RWPE2 (cell line): ENCODE data around the gene ZNF576.

ENCODE experiments used
- ATAC-seq: fragments of 200-7000 bp; cut with Tn5 transposase; 3 replicates; pipeline ENCODE4 v1.9.1; 2021; ENCODE audit warnings: low read depth
- DNase-seq: peaks from one replicate; pipeline ENCODE4 v3.0.0-alpha.2; 2020; ENCODE audit warnings: low spot score
- H3K27ac ChIP-seq: fragments of 450-650 bp; 2 replicates; pipeline ENCODE4 v1.5.1; 2017; ENCODE audit warnings: mild to moderate bottlenecking; ENCODE audit not compliant: poor library complexity, severe bottlenecking
- H3K27me3 ChIP-seq: fragments of 250-450 bp; sonication (Bioruptor Pico); 2 replicates; pipeline ENCODE4 v1.5.1; 2021; ENCODE audit warnings: mild to moderate bottlenecking, moderate library complexity; ENCODE audit not compliant: insufficient read depth, poor library complexity, severe bottlenecking
- H3K36me3 ChIP-seq: fragments of 250-450 bp; sonication (Bioruptor Pico); 2 replicates; pipeline ENCODE4 v1.5.1; 2020; ENCODE audit warnings: low read depth, mild to moderate bottlenecking, moderate library complexity
- H3K4me1 ChIP-seq: fragments of 250-450 bp; sonication (Bioruptor Pico); 2 replicates; pipeline ENCODE4 v1.5.1; 2021; ENCODE audit warnings: mild to moderate bottlenecking, moderate library complexity; ENCODE audit not compliant: insufficient read depth, poor library complexity, severe bottlenecking
- H3K4me3 ChIP-seq: fragments of 250-450 bp; sonication (Bioruptor Pico); 2 replicates; pipeline ENCODE4 v1.5.1; 2021; ENCODE audit warnings: mild to moderate bottlenecking, moderate library complexity; ENCODE audit not compliant: severe bottlenecking
- H3K9me3 ChIP-seq: fragments of 250-450 bp; sonication (Bioruptor Pico); 2 replicates; pipeline ENCODE4 v1.5.1; 2021; ENCODE audit warnings: mild to moderate bottlenecking, moderate library complexity; ENCODE audit not compliant: severe bottlenecking
- CTCF ChIP-seq: fragments of 450-650 bp; IDR thresholded peaks from one replicate; pipeline ENCODE4 v1.5.1; 2017; ENCODE audit warnings: mild to moderate bottlenecking, moderate library complexity; ENCODE audit not compliant: poor library complexity, severe bottlenecking

ZNF576 gene

GRCh38 chr19:43612374-43612773 is 16.0 kb downstream of the ZNF576 start:
- H3K4me3 ChIP-seq: no peak overlapping the region
- no peak for DNase-seq

GRCh38 chr19:43616306-43616705 is 19.9 kb downstream of the ZNF576 start:
- no peaks in the 10 kb centered on the region for H3K4me1 ChIP-seq
- H3K9me3 ChIP-seq: no peaks in the 10 kb centered on the region
- H3K27ac ChIP-seq: no peak overlapping the region
- H3K36me3 ChIP-seq: peaks cover 8% of the 10 kb centered on the region; the same call in 1 of the 2 replicates
- H3K27me3 ChIP-seq: no peaks in the 10 kb centered on the region
- TF ChIP-seq CTCF: no peak
- no peak for DNase-seq
- no peak for ATAC-seq
- no peak overlapping the region for H3K4me3 ChIP-seq

More at GRCh38 chr19:43612374-43612773, 16.0 kb downstream of the ZNF576 start:
- Histone ChIP-seq H3K27ac (no peak overlapping the region), H3K4me1 (no peaks in the 10 kb centered on the region), H3K27me3 (no peaks in the 10 kb centered on the region), H3K9me3 (no peaks in the 10 kb centered on the region), H3K36me3 (peaks cover 8% of the 10 kb centered on the region; the same call in 1 of the 2 replicates)
- no peak for TF ChIP-seq CTCF
- ATAC-seq: no peak

GRCh38 chr19:43616954-43617353 is 20.6 kb downstream of the ZNF576 start:
- no peak for TF ChIP-seq CTCF
- no peaks in the 10 kb centered on the region for H3K27me3 ChIP-seq
- H3K9me3 ChIP-seq: no peaks in the 10 kb centered on the region
- peaks cover 7% of the 10 kb centered on the region; the same call in 1 of the 2 replicates for H3K36me3 ChIP-seq
- DNase-seq (no peak), ATAC-seq (no peak)
- no peak overlapping the region for H3K4me3 ChIP-seq
- H3K4me1 ChIP-seq: no peaks in the 10 kb centered on the region
- H3K27ac ChIP-seq: no peak overlapping the region

DNA sequence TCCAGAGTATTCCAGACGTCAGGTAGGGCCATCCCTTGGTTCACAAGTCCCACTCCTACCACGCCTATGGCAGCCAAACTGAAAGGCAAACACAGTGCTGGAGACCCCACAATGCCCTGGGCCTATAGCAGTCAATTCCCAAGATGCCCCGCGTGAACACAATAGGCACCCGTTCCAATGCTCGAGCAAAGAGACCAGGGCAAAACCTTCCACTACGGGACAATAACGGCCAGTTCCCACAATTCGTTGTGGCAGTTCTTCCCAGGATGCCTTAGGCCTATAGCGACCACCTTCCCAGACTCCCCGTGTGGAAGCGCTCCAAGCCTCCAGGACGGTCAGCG is 22.5 kb downstream of the ZNF576 start:
- TF ChIP-seq CTCF: no peak
- H3K4me3 ChIP-seq: peak overlapping the region; percentile 55
- no peaks in the 10 kb centered on the region for H3K27me3 ChIP-seq
- H3K9me3 ChIP-seq: no peaks in the 10 kb centered on the region
- ATAC-seq: peak; percentile 28
- no peaks in the 10 kb centered on the region for H3K4me1 ChIP-seq
- no peaks in the 10 kb centered on the region for H3K36me3 ChIP-seq
- no peak for DNase-seq
- H3K27ac ChIP-seq: peak overlapping the region; percentile 58

DNA sequence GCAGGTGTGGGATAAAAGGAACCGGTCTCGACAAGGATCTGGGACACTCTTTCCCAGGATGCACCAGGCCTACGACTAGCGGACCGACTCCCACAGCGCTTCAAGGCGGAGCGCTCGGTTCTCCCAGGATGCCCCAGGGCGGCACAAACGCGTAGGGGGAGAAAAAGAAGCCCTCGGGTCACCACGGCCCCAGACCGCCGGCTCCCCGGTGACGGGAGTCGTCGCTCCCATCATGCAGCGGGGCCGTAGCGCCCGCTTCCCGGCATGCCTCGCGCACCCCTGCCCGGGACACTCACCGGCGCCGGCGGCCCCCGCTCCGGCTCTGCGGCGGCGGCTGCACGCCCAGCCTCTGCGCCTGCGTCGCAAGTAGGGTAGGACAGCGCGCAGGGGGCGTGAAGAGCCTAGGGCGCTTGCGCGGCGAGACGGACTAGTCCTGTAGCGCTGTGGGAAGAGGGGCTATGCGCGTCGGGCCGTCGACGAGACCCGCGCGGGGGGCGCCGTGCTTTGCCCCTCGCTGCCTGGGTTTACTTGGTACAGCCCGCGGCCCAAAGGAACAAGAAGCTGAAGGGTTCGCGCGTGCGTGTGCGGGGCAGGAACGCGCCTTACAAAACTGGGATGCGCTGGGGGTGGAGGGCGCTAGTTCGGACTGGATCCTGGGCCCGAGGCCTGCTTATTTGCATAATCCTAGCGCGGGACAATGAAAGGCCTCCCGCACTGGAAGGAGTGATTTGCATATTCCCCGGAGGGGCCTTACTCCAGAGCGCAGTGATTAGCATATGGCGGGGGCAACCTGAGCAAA is 23.1 kb downstream of the ZNF576 start, which contains the start of gene ZNF428:
TSS of gene ZNF428 (minus strand) at position 368 of the 799 bp plus-strand sequence. CDS start 5,325 bp downstream, outside the sequence.
- peak; percentile 91 for ATAC-seq
- TF ChIP-seq CTCF: no peak
- H3K4me3 ChIP-seq: peak within 1 kb of the TSS; percentile 55
- no peaks in the 10 kb centered on the region for H3K9me3 ChIP-seq
- H3K27me3 ChIP-seq: no peaks in the 10 kb centered on the region
- peak; percentile 79 for DNase-seq
- peak within 1 kb of the TSS; percentile 58 for H3K27ac ChIP-seq
- H3K36me3 ChIP-seq: no peaks in the 10 kb centered on the region
- no peaks in the 10 kb centered on the region for H3K4me1 ChIP-seq
